AG09309 (cell line): ENCODE data around the gene FNBP1.

Experiments used
- DNase-seq: peaks from one replicate; pipeline ENCODE4 v3.0.0-alpha.2; 2010; ENCODE audit warnings: low read depth
- H3K4me3 ChIP-seq: 2 replicates; pipeline ENCODE4 v1.5.1; 2011; ENCODE audit warnings: mild to moderate bottlenecking, low read depth, low read length, moderate library complexity; ENCODE audit not compliant: control insufficient read depth
- TF ChIP-seq, protein P1 (sequence below): IDR thresholded peaks from 2 replicates; pipeline ENCODE4 v1.5.1; 2011; ENCODE audit warnings: mild to moderate bottlenecking, low read depth, low read length, inconsistent platforms; ENCODE audit not compliant: insufficient read depth, control insufficient read depth; ENCODE audit errors: missing control alignments

Gene FNBP1

GRCh38 chr9:129972816-129973215 is 70.2 kb downstream of the FNBP1 start:
- H3K4me3 ChIP-seq, result no peak overlapping the region
- TF ChIP-seq, protein P1, sequence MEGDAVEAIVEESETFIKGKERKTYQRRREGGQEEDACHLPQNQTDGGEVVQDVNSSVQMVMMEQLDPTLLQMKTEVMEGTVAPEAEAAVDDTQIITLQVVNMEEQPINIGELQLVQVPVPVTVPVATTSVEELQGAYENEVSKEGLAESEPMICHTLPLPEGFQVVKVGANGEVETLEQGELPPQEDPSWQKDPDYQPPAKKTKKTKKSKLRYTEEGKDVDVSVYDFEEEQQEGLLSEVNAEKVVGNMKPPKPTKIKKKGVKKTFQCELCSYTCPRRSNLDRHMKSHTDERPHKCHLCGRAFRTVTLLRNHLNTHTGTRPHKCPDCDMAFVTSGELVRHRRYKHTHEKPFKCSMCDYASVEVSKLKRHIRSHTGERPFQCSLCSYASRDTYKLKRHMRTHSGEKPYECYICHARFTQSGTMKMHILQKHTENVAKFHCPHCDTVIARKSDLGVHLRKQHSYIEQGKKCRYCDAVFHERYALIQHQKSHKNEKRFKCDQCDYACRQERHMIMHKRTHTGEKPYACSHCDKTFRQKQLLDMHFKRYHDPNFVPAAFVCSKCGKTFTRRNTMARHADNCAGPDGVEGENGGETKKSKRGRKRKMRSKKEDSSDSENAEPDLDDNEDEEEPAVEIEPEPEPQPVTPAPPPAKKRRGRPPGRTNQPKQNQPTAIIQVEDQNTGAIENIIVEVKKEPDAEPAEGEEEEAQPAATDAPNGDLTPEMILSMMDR, result no peak
- no peak for DNase-seq

DNA sequence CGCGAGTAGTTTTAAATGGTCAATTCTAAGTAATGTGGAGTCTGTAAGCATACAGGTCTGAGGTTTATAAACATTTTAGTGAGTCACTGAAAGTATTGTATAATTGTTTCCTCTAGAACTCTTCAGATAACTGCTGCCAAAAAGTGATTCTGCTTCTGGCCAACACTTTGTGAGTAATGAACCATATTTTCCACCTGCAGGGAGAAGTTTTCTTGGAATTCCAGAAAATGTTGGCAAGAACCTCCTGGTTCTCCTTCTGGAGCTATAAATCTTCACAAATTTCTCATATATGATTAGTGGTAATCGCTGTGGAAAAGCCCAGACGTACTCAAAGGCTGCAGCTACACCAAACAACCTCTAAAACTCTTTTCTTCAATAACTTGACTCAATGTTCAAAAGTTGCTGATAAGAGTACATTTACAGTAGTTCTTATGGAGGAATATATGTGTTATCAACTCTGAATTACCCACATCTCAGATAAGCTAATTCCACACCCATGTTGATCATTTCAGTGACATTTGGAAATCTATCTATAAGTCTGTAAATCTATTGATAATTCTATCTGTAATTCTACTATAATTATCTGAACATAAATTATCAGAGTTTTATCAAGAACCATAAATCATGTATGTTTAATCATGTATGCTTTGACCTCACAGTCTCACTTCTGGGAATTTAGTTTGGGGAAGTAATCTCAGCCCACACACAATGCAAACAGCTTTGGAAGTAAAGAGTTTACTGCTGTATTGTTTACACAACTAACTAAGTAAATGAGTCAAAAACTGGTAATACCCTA is 74.1 kb downstream of the FNBP1 start:
- peak; percentile 92 for DNase-seq

DNA sequence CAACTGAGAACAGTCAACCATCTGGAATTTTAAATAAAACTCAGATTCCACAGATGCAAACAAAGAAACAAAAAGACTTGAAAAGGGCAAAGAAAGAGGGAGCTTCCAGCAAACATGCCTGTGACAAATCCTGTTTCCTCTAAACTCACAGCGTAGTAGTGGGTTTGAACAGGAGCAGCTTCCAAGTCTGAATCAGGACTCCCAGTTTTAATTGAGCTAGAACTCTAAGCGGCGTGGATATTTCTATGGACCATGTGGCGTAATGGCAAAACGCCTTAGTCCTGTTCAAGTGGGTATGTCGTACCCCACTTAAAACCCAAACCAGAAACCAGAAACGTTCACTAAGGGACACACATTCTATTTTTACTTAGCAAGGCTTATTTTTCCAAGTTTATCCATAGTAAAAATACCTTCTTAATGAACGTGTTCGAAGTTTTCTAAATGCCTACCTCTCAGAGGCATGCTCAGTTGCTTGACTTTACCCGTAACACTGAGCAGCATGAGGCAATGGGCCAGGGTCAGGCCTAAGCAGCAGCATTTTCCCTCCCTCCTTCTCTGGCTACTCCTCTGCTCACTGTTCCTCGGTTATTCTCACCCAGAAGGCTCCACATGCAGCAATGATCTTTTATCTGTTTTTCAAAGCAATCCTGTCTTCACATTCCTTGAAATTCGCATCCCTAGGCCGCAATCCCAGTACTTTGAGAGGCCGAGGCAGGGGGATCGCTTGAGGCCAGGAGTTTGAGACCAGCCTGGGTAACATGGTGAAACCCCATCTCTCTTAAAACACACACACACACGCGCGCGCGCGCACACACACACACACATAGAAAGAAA is 77.9 kb downstream of the FNBP1 start:
- peak; percentile 64 for DNase-seq
- TF ChIP-seq, protein P1, result no peak

More for the DNA sequence above, 74.1 kb downstream of the FNBP1 start:
- H3K4me3 ChIP-seq, result no peak overlapping the region
- TF ChIP-seq, protein P1, result no peak

DNA sequence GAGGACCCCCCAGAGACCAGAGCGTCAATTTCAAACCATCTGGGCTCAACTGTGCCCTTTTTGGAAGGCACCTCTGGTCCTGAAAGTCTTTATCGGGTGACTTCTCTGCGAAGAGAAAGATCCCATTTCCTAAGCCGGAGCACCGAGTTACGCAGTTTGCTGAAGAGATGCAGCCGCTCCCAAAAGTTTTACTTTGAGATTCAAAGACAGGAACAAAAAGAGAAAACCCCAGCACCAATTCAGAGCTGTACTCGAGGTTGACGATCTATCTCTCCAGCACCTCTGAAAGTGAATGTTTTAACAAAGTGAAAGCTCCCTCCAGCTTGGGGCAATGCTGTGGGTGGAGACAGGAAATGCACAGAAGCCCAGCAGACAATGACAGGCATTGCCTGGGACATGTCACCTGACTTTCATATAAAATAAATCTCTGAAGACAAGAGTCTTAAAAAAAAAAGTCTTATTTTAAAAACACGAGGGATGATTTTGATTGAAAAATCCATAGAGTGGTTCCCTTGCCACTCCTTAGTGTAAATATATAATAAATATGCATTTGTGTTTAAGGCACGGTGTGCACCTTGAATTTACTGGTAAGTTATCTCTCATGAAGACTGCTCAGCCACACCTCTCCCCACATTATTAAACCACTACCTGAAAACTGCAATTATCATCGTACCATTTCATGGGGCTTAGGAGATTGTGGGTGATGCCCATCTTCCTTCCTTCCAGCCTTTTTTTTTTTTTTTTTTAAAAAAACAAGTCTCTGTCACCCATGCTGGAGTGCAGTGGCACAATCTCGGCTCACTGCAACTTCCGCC is 79.9 kb downstream of the FNBP1 start:
- peak overlapping the region; percentile 30 for H3K4me3 ChIP-seq
- TF ChIP-seq, protein P1, result no peak
- no peak for DNase-seq

More for the DNA sequence above, 77.9 kb downstream of the FNBP1 start:
- no peak overlapping the region for H3K4me3 ChIP-seq

GRCh38 chr9:129962451-129962864 is 80.5 kb downstream of the FNBP1 start:
- TF ChIP-seq, protein P1, result no peak
- DNase-seq, result no peak
- H3K4me3 ChIP-seq, result peak overlapping the region; percentile 30

GRCh38 chr9:129958796-129959195 is 84.2 kb downstream of the FNBP1 start:
- DNase-seq, result no peak
- no peak overlapping the region for H3K4me3 ChIP-seq
- TF ChIP-seq, protein P1, result no peak
